OCI-LY1 (cell line): ENCODE measurements around the gene FRMD4A.

Experiments used
- H2AFZ ChIP-seq: fragments of 200-600 bp; sonication (generic), shearing (Covaris generic); 2 replicates; pipeline ENCODE4 v1.6.0; 2014; ENCODE audit warnings: antibody characterized with exemption, mild to moderate bottlenecking, low read length
- H3F3A ChIP-seq: fragments of 200-600 bp; sonication (generic), shearing (Covaris generic); 2 replicates; pipeline ENCODE4 v1.6.0; 2014; ENCODE audit warnings: mild to moderate bottlenecking, antibody characterized with exemption, low read length, moderate library complexity; ENCODE audit not compliant: insufficient read depth
- H3K27ac ChIP-seq: fragments of 200-600 bp; sonication (generic); 2 replicates; pipeline ENCODE4 v1.5.1; 2014; ENCODE audit warnings: low read length, mixed run types, mild to moderate bottlenecking, low read depth; ENCODE audit not compliant: poor library complexity, severe bottlenecking
- H3K27me3 ChIP-seq: fragments of 200-600 bp; sonication (generic); 2 replicates; pipeline ENCODE4 v1.6.0; 2014; ENCODE audit warnings: antibody characterized with exemption, mild to moderate bottlenecking, low read length, moderate library complexity; ENCODE audit not compliant: insufficient read depth
- H3K36me3 ChIP-seq: fragments of 200-600 bp; sonication (generic); 2 replicates; pipeline ENCODE4 v1.6.1; 2014; ENCODE audit warnings: mild to moderate bottlenecking, antibody characterized with exemption, low read length, moderate library complexity, mixed read lengths; ENCODE audit not compliant: insufficient read depth
- H3K4me1 ChIP-seq: fragments of 200-600 bp; sonication (generic); 2 replicates; pipeline ENCODE4 v1.5.1; 2014; ENCODE audit warnings: mild to moderate bottlenecking, low read length, moderate library complexity; ENCODE audit not compliant: insufficient read depth, severe bottlenecking
- H3K4me2 ChIP-seq: fragments of 200-600 bp; sonication (generic), shearing (Covaris generic); 2 replicates; pipeline ENCODE4 v1.6.1; 2014; ENCODE audit warnings: low read length
- H3K4me3 ChIP-seq: fragments of 200-600 bp; sonication (generic); 2 replicates; pipeline ENCODE4 v1.5.1; 2014; ENCODE audit warnings: low read length, low read depth, mild to moderate bottlenecking, mixed read lengths; ENCODE audit not compliant: poor library complexity, severe bottlenecking
- H3K79me2 ChIP-seq: fragments of 200-600 bp; shearing (Covaris generic); 2 replicates; pipeline ENCODE4 v1.6.1; 2016; ENCODE audit warnings: mixed run types, low read length, mixed read lengths; ENCODE audit not compliant: insufficient read depth
- H3K9ac ChIP-seq: fragments of 200-600 bp; sonication (generic), shearing (Covaris generic); 2 replicates; pipeline ENCODE4 v1.6.1; 2014; ENCODE audit warnings: mild to moderate bottlenecking, low read length, mixed read lengths
- H3K9me2 ChIP-seq: fragments of 200-600 bp; sonication (generic), shearing (Covaris generic); 2 replicates; pipeline ENCODE4 v1.6.1; 2014; ENCODE audit warnings: low read depth, mild to moderate bottlenecking, low read length, mixed read lengths
- H3K9me3 ChIP-seq: fragments of 200-600 bp; shearing (Covaris generic); 2 replicates; pipeline ENCODE4 v1.6.1; 2014; ENCODE audit warnings: low read length, mixed read lengths
- H4K20me1 ChIP-seq: fragments of 200-600 bp; sonication (generic), shearing (Covaris generic); 2 replicates; pipeline ENCODE4 v1.6.0; 2016; ENCODE audit warnings: mild to moderate bottlenecking, low read length; ENCODE audit not compliant: insufficient read depth
- CTCF ChIP-seq: fragments of 200-600 bp; sonication (generic), shearing (Covaris generic); IDR thresholded peaks from 2 replicates; pipeline ENCODE4 v1.5.1; 2017; ENCODE audit warnings: mild to moderate bottlenecking, antibody characterized with exemption, low read length, moderate library complexity, mixed read lengths
- EZH2 ChIP-seq: fragments of 200-600 bp; sonication (generic), shearing (Covaris generic); IDR thresholded peaks from 2 replicates; pipeline ENCODE4 v1.8.0; 2017; ENCODE audit warnings: borderline replicate concordance, mixed run types, mild to moderate bottlenecking, antibody characterized with exemption, low read length, moderate library complexity, mixed read lengths

Gene FRMD4A

GRCh38 chr10:13823709-13824405 is 506.9 kb downstream of the FRMD4A start:
- H2AFZ ChIP-seq = no peak overlapping the region
- H3K79me2 ChIP-seq = no peaks in the 10 kb centered on the region
- no peak overlapping the region for H3K4me2 ChIP-seq
- no peak overlapping the region for H3K4me3 ChIP-seq
- peaks cover 6% of the 10 kb centered on the region; the same call in 1 of the 2 replicates for H3K27me3 ChIP-seq
- TF ChIP-seq EZH2 = no peak
- TF ChIP-seq CTCF = no peak
- no peaks in the 10 kb centered on the region for H3K9me2 ChIP-seq
- H4K20me1 ChIP-seq = no peaks in the 10 kb centered on the region
- H3K9me3 ChIP-seq = no peaks in the 10 kb centered on the region
- no peaks in the 10 kb centered on the region for H3F3A ChIP-seq
- H3K4me1 ChIP-seq = peaks cover 7% of the 10 kb centered on the region
- no peak overlapping the region for H3K27ac ChIP-seq
- no peaks in the 10 kb centered on the region for H3K36me3 ChIP-seq
- no peak overlapping the region for H3K9ac ChIP-seq

GRCh38 chr10:13823096-13823708 is 507.5 kb downstream of the FRMD4A start:
- Histone ChIP-seq H3K36me3 (no peaks in the 10 kb centered on the region), H2AFZ (no peak overlapping the region), H4K20me1 (no peaks in the 10 kb centered on the region), H3K9ac (no peak overlapping the region), H3K27ac (no peak overlapping the region), H3K4me2 (no peak overlapping the region), H3K79me2 (no peaks in the 10 kb centered on the region), H3K9me3 (no peaks in the 10 kb centered on the region), H3F3A (no peaks in the 10 kb centered on the region), H3K27me3 (peaks cover 6% of the 10 kb centered on the region; the same call in 1 of the 2 replicates), H3K4me1 (peaks cover 7% of the 10 kb centered on the region), H3K4me3 (no peak overlapping the region), H3K9me2 (no peaks in the 10 kb centered on the region)
- TF ChIP-seq EZH2 (no peak), CTCF (no peak)

- Histone ChIP-seq H3K4me1 (peaks cover 7% of the 10 kb centered on the region), H3K79me2 (no peaks in the 10 kb centered on the region), H3K36me3 (no peaks in the 10 kb centered on the region), H3K4me3 (no peak overlapping the region), H4K20me1 (no peaks in the 10 kb centered on the region), H3K9me2 (no peaks in the 10 kb centered on the region), H3K27me3 (peaks cover 6% of the 10 kb centered on the region; the same call in 1 of the 2 replicates), H2AFZ (no peak overlapping the region), H3K4me2 (no peak overlapping the region), H3K9me3 (no peaks in the 10 kb centered on the region), H3K27ac (no peak overlapping the region), H3F3A (no peaks in the 10 kb centered on the region), H3K9ac (no peak overlapping the region)
- no peak for TF ChIP-seq CTCF
- no peak for TF ChIP-seq EZH2
These were observed 508.2 kb downstream of the FRMD4A start for GRCh38 chr10:13822490-13822889.
